GM18505 (cell line): ENCODE results near the gene ESR2.
"Not testable (repeated sequence)": the region's sequence is repeated elsewhere in the genome, so short reads cannot be mapped to it uniquely, and the experiment has no call there.

Experiments
- ATAC-seq: cut with Tn5 transposase; IDR thresholded peaks from one replicate; pipeline ENCODE4 v1.9.1; 2021; ENCODE audit not compliant: unreplicated experiment
- POLR2A ChIP-seq: IDR thresholded peaks from 4 replicates; pipeline ENCODE4 v1.6.1; 2011; ENCODE audit warnings: borderline replicate concordance; ENCODE audit not compliant: insufficient read depth, insufficient read length; ENCODE audit errors: extremely low read depth

Gene ESR2

GRCh38 chr14:64293976-64294671 is at the start of gene ESR2:
TSS of gene ESR2 (minus strand) at chr14:64294371. CDS start at chr14:64282985, 11,386 bp downstream.
- ATAC-seq = peak; percentile 43
- no peak for TF ChIP-seq POLR2A

- ATAC-seq = no peak
- no peak for TF ChIP-seq POLR2A
Measured at GRCh38 chr14:64340560-64341196, 46.5 kb upstream of the ESR2 start.

- peak; percentile 84 for TF ChIP-seq POLR2A
- peak; percentile 81 for ATAC-seq
Measured at GRCh38 chr14:64338616-64339316, 44.6 kb upstream of the ESR2 start.

GRCh38 chr14:64337888-64338615 is 43.9 kb upstream of the ESR2 start:
- no peak for TF ChIP-seq POLR2A

GRCh38 chr14:64329149-64329548 is 35.0 kb upstream of the ESR2 start:
- ATAC-seq = no peak
- TF ChIP-seq POLR2A = no peak

More at GRCh38 chr14:64337888-64338615, 43.9 kb upstream of the ESR2 start:
- ATAC-seq = peak; percentile 61

- no peak for TF ChIP-seq POLR2A
- no peak for ATAC-seq
Measured at GRCh38 chr14:64326502-64326901, 32.3 kb upstream of the ESR2 start.

- no peak for TF ChIP-seq POLR2A
- ATAC-seq = no peak
Measured at GRCh38 chr14:64324895-64325294, 30.7 kb upstream of the ESR2 start.

GRCh38 chr14:64324461-64324860 is 30.3 kb upstream of the ESR2 start:
- no peak for ATAC-seq
- no peak for TF ChIP-seq POLR2A

- ATAC-seq = not testable (repeated sequence)
Measured at GRCh38 chr14:64320362-64320761, 26.2 kb upstream of the ESR2 start.

GRCh38 chr14:64318695-64319094 is 24.5 kb upstream of the ESR2 start:
- not testable (repeated sequence) for ATAC-seq

- no peak for TF ChIP-seq POLR2A
- ATAC-seq = no peak
Measured at GRCh38 chr14:64303471-64303917, 9.3 kb upstream of the ESR2 start.

- ATAC-seq = no peak
- no peak for TF ChIP-seq POLR2A
Measured at GRCh38 chr14:64298773-64299172, 4.6 kb upstream of the ESR2 start.

- ATAC-seq = no peak
- TF ChIP-seq POLR2A = no peak
Measured at GRCh38 chr14:64296561-64296960, 2.4 kb upstream of the ESR2 start.
